A673 (cell line): ENCODE data around the gene RNF151.

ENCODE experiments used
- CTCF ChIP-seq: fragments of 300-800, 200-600 bp; sonication (generic); conservative IDR thresholded peaks from 2 replicates; pipeline ENCODE4 v1.5.1; 2017; ENCODE audit warnings: low read depth, mild to moderate bottlenecking, antibody characterized with exemption, low read length, moderate library complexity, mixed read lengths
- EZH2 ChIP-seq: fragments of 200-600 bp; sonication (generic); IDR thresholded peaks from 2 replicates; pipeline ENCODE4 v1.6.1; 2017; ENCODE audit warnings: borderline replicate concordance, low read depth, mild to moderate bottlenecking, mixed read lengths, antibody characterized with exemption, low read length; ENCODE audit not compliant: poor library complexity, severe bottlenecking

DNA sequence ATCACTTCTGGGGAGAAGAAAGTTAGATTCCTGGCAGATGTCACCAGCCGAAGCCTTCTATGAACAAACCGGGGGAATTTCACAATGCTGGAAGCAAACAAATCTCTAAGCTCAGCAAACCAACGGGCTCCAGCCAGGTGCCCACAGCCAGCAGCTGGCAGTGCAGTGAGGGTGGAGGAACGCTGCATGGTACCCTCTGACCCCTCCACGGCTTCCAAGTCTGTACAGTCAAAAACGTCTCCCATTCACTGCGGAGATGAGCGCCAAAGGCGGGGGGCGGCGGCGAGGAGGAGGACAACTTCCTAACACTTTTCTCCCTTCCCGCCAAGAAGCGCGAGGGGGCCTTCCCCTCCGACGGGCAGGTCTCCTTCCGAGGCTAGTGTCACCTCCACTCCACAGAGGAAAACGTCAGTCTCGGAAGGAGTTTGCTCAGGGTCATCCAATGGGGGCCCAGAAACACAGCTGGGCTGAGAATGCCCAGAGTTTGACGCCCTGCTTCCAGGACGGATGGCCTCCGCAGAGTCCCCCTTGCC, 42.0 kb downstream of the RNF151 start:
- TF ChIP-seq EZH2 (no peak), CTCF (no peak)
